Medulla oblongata (tissue), 1 donor: ENCODE data around the gene INSYN2B.
A peak's percentile ranks its signal among the peaks of the same experiment; 100 is the strongest.

ENCODE experiments used
- DNase-seq: peaks from one replicate; pipeline ENCODE4 v3.0.0-alpha.2; 2015; ENCODE audit errors: extremely low spot score

Gene INSYN2B

GRCh38 chr5:169889572-169889971, 90.7 kb downstream of the INSYN2B start:
- DNase-seq: no peak

- DNase-seq: no peak
Observed at GRCh38 chr5:169886677-169887076, 93.6 kb downstream of the INSYN2B start.

GRCh38 chr5:169886033-169886432, 94.3 kb downstream of the INSYN2B start:
- no peak for DNase-seq

- DNase-seq: no peak
Observed at GRCh38 chr5:169881702-169882303, 98.5 kb downstream of the INSYN2B start.

- DNase-seq: no peak
Observed at GRCh38 chr5:169880785-169881184, 99.5 kb downstream of the INSYN2B start.

GRCh38 chr5:169880012-169880663, 100.2 kb downstream of the INSYN2B start:
- DNase-seq: peak; percentile 56

GRCh38 chr5:169876386-169876785, 103.9 kb downstream of the INSYN2B start:
- DNase-seq: no peak

GRCh38 chr5:169875731-169876130, 104.6 kb downstream of the INSYN2B start:
- no peak for DNase-seq

- peak; percentile 44 for DNase-seq
Observed at GRCh38 chr5:169875091-169875728, 105.1 kb downstream of the INSYN2B start.

- DNase-seq: no peak
Observed at GRCh38 chr5:169874621-169875020, 105.7 kb downstream of the INSYN2B start.

GRCh38 chr5:169873642-169874041, 106.7 kb downstream of the INSYN2B start:
- peak; percentile 34 for DNase-seq

GRCh38 chr5:169871826-169872490, 108.3 kb downstream of the INSYN2B start:
- DNase-seq: no peak

- DNase-seq: no peak
Observed at GRCh38 chr5:169870211-169870610, 110.1 kb downstream of the INSYN2B start.

GRCh38 chr5:169869066-169869465, 111.2 kb downstream of the INSYN2B start:
- DNase-seq: no peak

GRCh38 chr5:169867347-169867746, 112.9 kb downstream of the INSYN2B start:
- no peak for DNase-seq

GRCh38 chr5:169864483-169864882, 115.8 kb downstream of the INSYN2B start:
- DNase-seq: no peak

GRCh38 chr5:169862391-169862811, 117.9 kb downstream of the INSYN2B start:
- DNase-seq: no peak

- DNase-seq: no peak
Observed at GRCh38 chr5:169861934-169862333, 118.4 kb downstream of the INSYN2B start.

- no peak for DNase-seq
Observed at GRCh38 chr5:169861433-169861832, 118.9 kb downstream of the INSYN2B start.

GRCh38 chr5:169860585-169860984, 119.7 kb downstream of the INSYN2B start:
- DNase-seq: no peak

- DNase-seq: no peak
Observed at GRCh38 chr5:169856571-169856970, 123.7 kb downstream of the INSYN2B start.

GRCh38 chr5:169851321-169851850, 128.9 kb downstream of the INSYN2B start:
- no peak for DNase-seq
